HUDEP-2 (cell line): ENCODE measurements around the gene TIA1.
"Not testable (repeated sequence)": the region's sequence is repeated elsewhere in the genome, so short reads cannot be mapped to it uniquely, and the experiment has no call there.

Source experiments
- DNase-seq, 76 experiments: peaks; one replicate each; lab custom pipeline; 2025; ENCODE audit not compliant: unreplicated experiment in 76 of 76; lab: John Stamatoyannopoulos, UW

The TIA1 gene

GRCh38 chr2:70226781-70227180 lies 21.6 kb downstream of the TIA1 start:
- no peak for DNase-seq

GRCh38 chr2:70223305-70223704 lies 25.1 kb downstream of the TIA1 start:
- DNase-seq: peak in 1 of 76 experiments; percentile 2

GRCh38 chr2:70214953-70215549 lies 33.4 kb downstream of the TIA1 start:
- DNase-seq: no peak

- DNase-seq: no peak
Observed at GRCh38 chr2:70214365-70214764, 34.1 kb downstream of the TIA1 start.

GRCh38 chr2:70212298-70212932 lies 36.0 kb downstream of the TIA1 start:
- DNase-seq: no peak

GRCh38 chr2:70211595-70211994 lies 36.8 kb downstream of the TIA1 start:
- no peak for DNase-seq

- DNase-seq: no peak
Observed at GRCh38 chr2:70204452-70204851, 44.0 kb downstream of the TIA1 start.

- no peak for DNase-seq
Observed at GRCh38 chr2:70203086-70203485, 45.3 kb downstream of the TIA1 start.

GRCh38 chr2:70202236-70202806 lies 46.1 kb downstream of the TIA1 start:
- DNase-seq: no peak

GRCh38 chr2:70201831-70202230 lies 46.6 kb downstream of the TIA1 start:
- no peak for DNase-seq

- no peak for DNase-seq
Observed at GRCh38 chr2:70201225-70201768, 47.1 kb downstream of the TIA1 start.

GRCh38 chr2:70199320-70199864 lies 49.0 kb downstream of the TIA1 start:
- DNase-seq: peak in 1 of 76 experiments; percentile 2

GRCh38 chr2:70192516-70192915 lies 55.9 kb downstream of the TIA1 start:
- DNase-seq: no peak

- no peak for DNase-seq
Observed at GRCh38 chr2:70191244-70191735, 57.1 kb downstream of the TIA1 start.

- peak; percentile 24 to 96 (median 90) for DNase-seq
Observed at GRCh38 chr2:70190418-70191243, 57.8 kb downstream of the TIA1 start, which contains the start of gene C2orf42. Gene C2orf42, minus strand, starts transcription at chr2:70191019. Its CDS starts 9,034 bp downstream, at chr2:70181985.

- DNase-seq: peak in 1 of 76 experiments; percentile 6
Observed at GRCh38 chr2:70188460-70188859, 60.0 kb downstream of the TIA1 start.

- not testable (repeated sequence) for DNase-seq
Observed at GRCh38 chr2:70187170-70187569, 61.3 kb downstream of the TIA1 start.

GRCh38 chr2:70182689-70183088 lies 65.7 kb downstream of the TIA1 start:
- no peak for DNase-seq

- no peak for DNase-seq
Observed at GRCh38 chr2:70181363-70181956, 67.0 kb downstream of the TIA1 start.

- no peak for DNase-seq
Observed at GRCh38 chr2:70173520-70173919, 74.9 kb downstream of the TIA1 start.
